Suppressor macrophage treated with lipopolysaccharide for 1 hour (primary cell): ENCODE results near the gene AKT1S1.
"Not testable (repeated sequence)": the region's sequence is repeated elsewhere in the genome, so short reads cannot be mapped to it uniquely, and the experiment has no call there.

Experiments
- DNase-seq, 3 donors: peaks; one replicate each; pipeline ENCODE4 v3.0.0-alpha.2; 2020 to 2022

Gene AKT1S1

DNA sequence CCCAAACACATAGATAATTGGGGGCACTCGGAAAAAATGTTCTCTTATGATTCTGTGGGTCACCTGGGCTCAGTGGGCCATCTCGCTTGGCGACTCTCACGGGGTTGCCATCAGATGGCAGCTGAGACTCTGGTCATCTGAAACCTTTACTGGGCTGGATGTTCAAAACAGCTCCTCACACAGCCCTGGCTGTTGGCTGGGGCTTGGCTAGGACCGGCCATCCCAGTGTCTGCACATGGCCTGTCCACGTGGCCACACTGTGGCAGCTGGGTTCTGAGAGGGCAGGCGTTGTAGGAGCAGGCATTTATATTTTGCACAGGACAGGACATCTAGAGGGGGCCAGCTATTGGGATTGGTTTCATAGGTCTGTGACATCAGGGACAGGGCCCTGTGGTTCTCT, 43.6 kb downstream of the AKT1S1 start:
- no peak for DNase-seq

DNA sequence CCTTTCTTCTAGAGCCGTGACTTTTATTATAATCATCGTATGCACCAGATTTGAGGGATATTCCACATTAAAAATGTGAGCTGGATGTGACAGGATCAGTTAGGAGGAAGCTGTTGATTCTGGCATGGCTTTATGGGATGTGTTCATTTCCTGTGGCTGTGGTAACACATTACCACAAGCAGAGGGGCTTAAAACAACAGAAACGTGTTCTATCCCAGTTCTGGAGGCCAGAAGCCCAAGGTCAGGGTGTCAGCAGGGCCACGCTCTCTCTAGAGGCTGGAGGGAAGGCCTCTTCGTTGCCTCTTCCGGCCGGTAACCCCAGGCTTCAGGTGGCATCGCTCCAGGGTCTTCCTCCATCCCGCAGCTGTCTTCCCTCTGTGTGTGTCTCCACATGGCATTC, 44.6 kb downstream of the AKT1S1 start:
- peak in 1 of 3 donors; percentile 31 for DNase-seq

DNA sequence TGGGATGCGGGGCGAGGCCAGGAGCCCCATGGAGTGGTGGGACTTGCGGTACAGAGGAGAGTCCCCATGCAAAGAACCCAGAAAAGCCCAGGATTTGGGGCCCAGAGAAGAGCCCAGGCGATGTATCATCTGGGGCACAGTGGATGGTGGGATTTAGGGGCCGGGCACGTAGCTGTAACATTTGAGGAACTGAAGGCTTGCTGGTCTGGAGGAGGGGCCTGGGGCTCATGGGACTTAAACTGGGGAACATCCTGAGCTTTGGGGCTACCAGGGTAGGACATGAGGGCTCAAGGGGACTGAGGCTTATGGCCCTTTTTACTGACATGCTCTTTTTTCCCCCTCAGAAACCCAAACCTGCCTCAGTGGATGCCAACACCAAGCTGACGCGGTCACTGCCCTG, 45.6 kb downstream of the AKT1S1 start:
- DNase-seq: no peak

- DNase-seq: no peak
Observed at GRCh38 chr19:49830766-49831165, 46.4 kb downstream of the AKT1S1 start.

- DNase-seq: no peak
Observed at GRCh38 chr19:49829721-49830120, 47.4 kb downstream of the AKT1S1 start.

DNA sequence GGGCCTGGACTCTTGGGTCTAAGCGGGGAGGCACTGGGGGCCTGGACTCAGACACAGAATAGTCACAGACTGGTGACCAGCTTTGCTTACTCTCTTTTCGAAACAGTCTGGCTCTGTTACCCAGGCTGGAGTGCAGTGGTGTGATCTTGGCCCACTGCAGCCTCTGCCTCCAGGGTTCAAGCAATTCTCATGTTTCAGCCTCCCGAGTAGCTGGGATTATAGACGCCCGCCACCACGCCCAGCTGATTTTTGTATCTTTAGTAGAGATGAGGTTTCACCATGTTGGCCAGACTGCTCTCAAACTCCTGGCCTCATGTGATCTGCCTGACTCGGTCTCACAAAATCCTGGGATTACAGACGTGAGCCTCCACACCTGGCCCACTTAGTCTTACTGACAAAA, 48.0 kb downstream of the AKT1S1 start:
- DNase-seq: no peak

DNA sequence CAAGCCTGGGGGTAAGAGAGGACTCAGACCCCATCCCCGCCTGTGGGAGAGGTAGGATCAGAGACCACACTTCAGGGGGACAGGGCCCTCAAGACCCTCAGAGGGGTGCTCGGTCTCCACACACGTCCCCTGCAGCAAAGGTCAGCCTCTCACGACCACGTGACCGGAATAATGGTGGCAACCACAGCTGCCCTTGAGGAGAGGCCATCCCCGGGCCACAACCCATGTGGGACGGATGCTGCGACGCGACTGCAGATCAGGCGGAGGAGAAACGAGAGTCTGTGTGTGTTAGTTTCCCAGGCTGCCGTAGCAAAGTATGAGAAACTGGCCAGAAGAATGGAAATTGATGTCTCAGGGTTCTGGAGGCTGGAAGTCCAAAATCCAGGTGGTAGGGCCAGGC, 50.1 kb downstream of the AKT1S1 start:
- DNase-seq: no peak

- no peak for DNase-seq
Observed at GRCh38 chr19:49824662-49825061, 52.5 kb downstream of the AKT1S1 start.

- no peak for DNase-seq
Observed at GRCh38 chr19:49823472-49823871, 53.7 kb downstream of the AKT1S1 start.

DNA sequence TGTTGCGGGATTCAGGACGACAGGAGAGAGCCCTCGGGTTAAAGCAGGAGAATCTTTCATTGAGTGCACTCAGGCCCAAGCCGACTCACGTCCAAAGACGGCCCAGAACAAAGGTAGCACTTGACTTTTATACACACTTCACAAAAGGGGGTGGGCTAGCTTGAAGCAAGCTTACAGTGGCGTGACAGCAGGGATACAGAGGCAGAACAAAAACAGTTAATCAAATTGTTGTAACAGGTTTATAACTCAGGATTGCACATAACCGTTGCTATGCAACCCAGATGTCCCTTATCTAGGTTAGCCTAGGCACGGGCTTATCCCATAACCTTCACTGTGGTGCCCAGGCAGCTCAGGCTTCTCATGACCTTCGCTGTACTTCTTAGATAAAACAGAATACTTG, 57.0 kb downstream of the AKT1S1 start:
- DNase-seq: no peak

- DNase-seq: not testable (repeated sequence)
Observed at GRCh38 chr19:49819452-49820115, 57.6 kb downstream of the AKT1S1 start.
